Parathyroid adenoma (tissue), 2 donors: Measurements from ENCODE around the gene GRAMD1B.

Experiments
- H2AFZ ChIP-seq: fragments of 300-600 bp; sonication (generic); one replicate; pipeline ENCODE4 v1.7.0; 2017; ENCODE audit warnings: antibody characterized with exemption, mild to moderate bottlenecking
- H3K27ac ChIP-seq: fragments of 300-600 bp; sonication (generic); one replicate; pipeline ENCODE4 v1.7.0; 2017
- H3K27me3 ChIP-seq: fragments of 300-600 bp; sonication (generic); one replicate; pipeline ENCODE4 v1.7.0; 2017; ENCODE audit warnings: low read length; ENCODE audit not compliant: control insufficient read depth, insufficient read depth
- H3K36me3 ChIP-seq: fragments of 300-600 bp; sonication (generic); one replicate; pipeline ENCODE4 v1.7.0; 2017; ENCODE audit warnings: low read length; ENCODE audit not compliant: control insufficient read depth, insufficient read depth
- H3K4me1 ChIP-seq: fragments of 300-600 bp; sonication (generic); one replicate; pipeline ENCODE4 v1.7.0; 2017; ENCODE audit warnings: control low read depth
- H3K4me2 ChIP-seq: fragments of 300-600 bp; sonication (generic); one replicate; pipeline ENCODE4 v1.7.0; 2017; ENCODE audit warnings: low read length
- H3K4me3 ChIP-seq: fragments of 300-600 bp; sonication (generic); one replicate; pipeline ENCODE4 v1.7.0; 2017; ENCODE audit warnings: low read depth, low read length
- H3K79me2 ChIP-seq: fragments of 300-600 bp; sonication (generic); one replicate; pipeline ENCODE4 v1.7.0; 2017; ENCODE audit warnings: control low read depth
- H3K9ac ChIP-seq: fragments of 300-600 bp; sonication (generic); one replicate; pipeline ENCODE4 v1.7.0; 2017; ENCODE audit warnings: mild to moderate bottlenecking
- H3K9me3 ChIP-seq: fragments of 300-600 bp; sonication (generic); one replicate; pipeline ENCODE4 v1.7.0; 2017; ENCODE audit warnings: low read length; ENCODE audit not compliant: control insufficient read depth
- CTCF ChIP-seq: fragments of 300-600 bp; sonication (generic); IDR thresholded peaks from one replicate; pipeline ENCODE4 v1.7.0; 2017; ENCODE audit warnings: antibody characterized with exemption, mild to moderate bottlenecking
- donor health status: primary hyperparathyroidism.

GRAMD1B gene

DNA sequence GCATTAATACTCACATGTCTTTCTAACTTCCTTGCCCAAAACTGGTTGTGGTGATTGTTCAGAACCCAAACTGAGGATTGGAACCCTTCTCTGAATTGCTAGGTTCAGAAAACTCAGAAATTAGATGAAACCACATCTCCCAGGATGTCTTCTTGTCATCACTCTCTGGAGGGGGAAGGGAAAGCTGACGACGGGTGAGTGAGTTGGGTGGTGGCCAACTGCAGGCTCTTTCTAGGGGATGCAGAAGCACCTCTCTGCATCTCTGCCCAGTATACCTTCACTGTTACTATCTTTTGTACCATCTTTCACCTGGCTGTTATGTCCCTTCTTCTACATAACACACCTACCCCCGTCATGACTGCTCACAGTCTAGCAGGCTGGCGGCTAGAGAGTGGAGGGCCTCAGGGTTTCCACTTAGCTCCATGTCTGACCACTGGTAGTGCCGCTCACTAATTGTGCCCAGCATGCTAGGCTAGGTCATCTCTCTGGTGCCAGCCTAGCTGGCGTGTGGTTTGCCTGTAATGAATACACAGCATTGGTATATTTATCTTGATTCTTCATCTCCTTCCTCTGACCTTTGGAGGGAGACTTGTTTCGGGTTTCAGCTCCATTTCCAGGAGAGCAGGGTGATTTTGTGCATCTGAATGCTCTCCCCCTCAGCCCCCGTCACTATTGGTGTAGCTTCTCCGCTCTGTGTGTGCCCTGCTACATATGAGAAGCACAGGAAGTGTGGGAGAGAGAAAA is 7.3 kb downstream of the GRAMD1B start:
- no peaks in the 10 kb centered on the region for H3K4me1 ChIP-seq
- no peaks in the 10 kb centered on the region for H3K27me3 ChIP-seq
- H3K4me3 ChIP-seq = no peak overlapping the region
- no peak overlapping the region for H2AFZ ChIP-seq
- no peak overlapping the region for H3K9ac ChIP-seq
- H3K36me3 ChIP-seq = no peaks in the 10 kb centered on the region
- H3K4me2 ChIP-seq = no peak overlapping the region
- H3K79me2 ChIP-seq = no peaks in the 10 kb centered on the region
- H3K9me3 ChIP-seq = no peaks in the 10 kb centered on the region
- TF ChIP-seq CTCF = no peak
- no peak overlapping the region for H3K27ac ChIP-seq

DNA sequence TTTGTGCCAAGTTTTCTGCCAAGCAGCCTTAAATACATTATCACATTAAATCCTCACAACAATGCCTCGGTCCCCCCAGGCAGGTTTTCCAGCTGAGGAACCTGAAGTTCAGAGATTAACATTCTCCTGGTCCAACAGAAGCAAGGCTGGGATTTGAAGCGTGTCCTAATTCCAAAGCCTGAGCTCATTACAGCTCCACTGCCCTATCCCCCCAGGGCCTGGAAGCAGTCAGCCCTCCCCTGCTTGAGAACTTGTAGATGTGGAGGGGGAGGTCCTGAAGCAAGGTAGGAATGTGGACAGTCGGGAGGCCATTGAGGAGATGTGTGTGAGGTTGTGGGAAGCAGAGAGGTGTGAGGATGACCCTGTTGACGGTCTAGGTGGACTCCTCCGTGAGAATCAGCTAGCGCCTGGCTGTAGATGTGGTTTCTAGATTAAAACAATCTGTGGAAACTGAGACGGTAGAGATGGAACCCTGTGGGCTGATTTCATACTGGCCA is 8.1 kb downstream of the GRAMD1B start:
- TF ChIP-seq CTCF = no peak
- no peak overlapping the region for H3K4me2 ChIP-seq

DNA sequence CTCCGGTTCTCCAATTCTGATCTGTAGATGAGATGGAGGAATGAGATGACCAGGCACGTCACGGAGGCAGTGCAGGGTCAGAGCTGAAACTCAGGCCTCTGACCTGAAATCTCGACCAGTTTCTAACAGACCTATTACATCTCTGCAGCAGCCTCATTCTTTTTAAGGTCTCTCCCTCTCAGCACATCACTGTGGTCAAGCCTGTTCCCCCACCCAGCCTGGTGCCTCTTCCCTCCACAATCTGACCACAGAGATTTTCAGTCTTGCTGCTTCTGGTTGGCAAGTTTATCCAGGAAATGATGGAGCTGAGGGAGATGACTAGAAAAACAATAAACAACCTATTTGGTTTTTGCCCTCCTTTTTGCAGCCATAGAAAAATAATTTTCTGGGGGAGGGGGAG is 9.5 kb downstream of the GRAMD1B start:
- Histone ChIP-seq H3K79me2 (no peaks in the 10 kb centered on the region), H3K4me2 (no peak overlapping the region), H3K36me3 (no peaks in the 10 kb centered on the region), H3K9me3 (no peaks in the 10 kb centered on the region), H2AFZ (no peak overlapping the region), H3K4me3 (no peak overlapping the region), H3K27ac (no peak overlapping the region), H3K9ac (no peak overlapping the region), H3K4me1 (no peaks in the 10 kb centered on the region), H3K27me3 (no peaks in the 10 kb centered on the region)
- no peak for TF ChIP-seq CTCF

More for the DNA sequence above, 8.1 kb downstream of the GRAMD1B start:
- no peaks in the 10 kb centered on the region for H3K9me3 ChIP-seq
- no peak overlapping the region for H3K27ac ChIP-seq
- no peak overlapping the region for H2AFZ ChIP-seq
- no peaks in the 10 kb centered on the region for H3K4me1 ChIP-seq
- no peaks in the 10 kb centered on the region for H3K36me3 ChIP-seq
- H3K4me3 ChIP-seq = no peak overlapping the region
- H3K79me2 ChIP-seq = no peaks in the 10 kb centered on the region
- H3K9ac ChIP-seq = no peak overlapping the region
- H3K27me3 ChIP-seq = no peaks in the 10 kb centered on the region

GRCh38 chr11:123441161-123441560 is 11.1 kb downstream of the GRAMD1B start:
- Histone ChIP-seq H2AFZ (no peak overlapping the region), H3K4me2 (no peak overlapping the region), H3K36me3 (no peaks in the 10 kb centered on the region), H3K4me1 (no peaks in the 10 kb centered on the region), H3K79me2 (no peaks in the 10 kb centered on the region), H3K27me3 (no peaks in the 10 kb centered on the region), H3K9ac (no peak overlapping the region), H3K9me3 (no peaks in the 10 kb centered on the region), H3K4me3 (no peak overlapping the region), H3K27ac (no peak overlapping the region)
- no peak for TF ChIP-seq CTCF
